ENCODE results near the gene MRM3. TPM values are rescaled to one million over a fixed set of nuclear protein-coding genes. Genes with fewer than 3 reads are reported as not detected.

Gene MRM3
- total and polyA plus RNA-seq, 2 of the 4 experiments (the other 2 are of a cell fraction) = 9.0 to 15.2 TPM

DNA sequence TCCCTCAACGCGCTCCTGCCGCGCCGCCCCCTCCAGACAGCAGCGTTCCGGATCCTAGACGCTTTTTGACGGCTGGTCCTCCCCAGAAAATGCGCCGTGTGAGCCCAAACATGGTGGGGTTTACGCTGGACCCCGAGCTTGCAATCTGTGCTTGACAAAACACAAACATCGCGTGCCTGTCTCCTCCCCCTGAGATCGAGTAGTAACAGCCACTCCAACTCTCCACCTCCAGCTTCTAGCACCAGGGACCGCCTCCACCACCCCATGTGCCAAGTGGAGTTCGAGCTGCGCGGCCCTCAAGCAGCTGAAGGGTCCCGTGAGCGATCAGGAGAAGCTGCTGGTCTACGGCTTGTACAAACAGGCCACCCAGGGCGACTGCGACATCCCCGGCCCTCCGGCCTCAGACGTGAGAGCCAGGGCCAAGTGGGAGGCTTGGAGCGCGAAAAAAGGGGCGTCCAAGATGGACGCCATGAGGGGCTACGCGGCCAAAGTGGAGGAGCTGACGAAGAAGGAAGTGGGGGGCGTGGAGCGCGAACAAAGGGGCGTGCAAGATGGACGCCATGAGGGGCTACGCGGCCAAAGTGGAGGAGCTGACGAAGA is 29.4 kb upstream of the MRM3 start:
- dilution Hi-C loops (cut with HindIII; ENCODE audit: low sequenced_read_pairs, unreplicated experiment) = no loop called here
- no TSS peak for BruUV-seq (replicated peaks)
- peak overlapping the region; percentile 81 for H3K4me2 ChIP-seq (ENCODE audit: low read depth, low read length)

More for the DNA sequence above, 29.4 kb upstream of the MRM3 start:
- peak overlapping the region; percentile 95 to 96 for H4K8ac ChIP-seq (ENCODE audit: low read depth in 2 of 2, low read length in 2 of 2)
- ChIA-PET CTCF (interaction anchor here (0.6 to 1.3 kb wide), 4 partner anchors 12 to 340 kb away, joined by 3 to 5 read pairs (median 4); partner anchors contain the start of gene TIMM22), POLR2A (ENCODE audit: unreplicated experiment) (no interaction called here)
- H3K9me3 ChIP-seq (ENCODE audit: control insufficient read depth, insufficient read depth, low read length) = no peaks in the 10 kb centered on the region
- peaks cover 23 to 38% of the 10 kb centered on the region in 2 experiments for H3K79me1 ChIP-seq (ENCODE audit: low read depth in 1 of 2, low read length in 2 of 2)
- H3K9me1 ChIP-seq (ENCODE audit: insufficient read depth, low read length) = peaks cover 17% of the 10 kb centered on the region
- peak overlapping the region; percentile 88 for H3K4me3 ChIP-seq (ENCODE audit: insufficient read depth, low read depth, low read length)
- peak overlapping the region; percentile 82 for H3K23ac ChIP-seq (ENCODE audit: low read depth, low read length)
- H3K4me1 ChIP-seq (ENCODE audit: control insufficient read depth, insufficient read depth, low read length) = peaks cover 10% of the 10 kb centered on the region
- H4K5ac ChIP-seq (ENCODE audit: low read depth, low read length) = peak overlapping the region; percentile 80
- H3K18ac ChIP-seq (ENCODE audit: low read depth, low read length) = peak overlapping the region; percentile 1; the same call in 1 of the 2 replicates
- peak overlapping the region; percentile 27 for H2AK5ac ChIP-seq (ENCODE audit: low read depth, low read length)
- intact Hi-C loops (cut with micrococcal nuclease) = no loop called here
- H3K27me3 ChIP-seq (ENCODE audit: control insufficient read depth, insufficient read depth, low read length) = no peaks in the 10 kb centered on the region
- ATAC-seq (ENCODE audit: low read depth) (peak; percentile 45), DNase-seq (peak; percentile 49)
- H2BK20ac ChIP-seq (ENCODE audit: low read depth, low read length) = no peak overlapping the region
- H3K36me3 ChIP-seq (ENCODE audit: control insufficient read depth, insufficient read depth, low read length) = peaks cover 13% of the 10 kb centered on the region
- peaks cover 4% of the 10 kb centered on the region; the same call in 1 of the 2 replicates for H4K20me1 ChIP-seq (ENCODE audit: insufficient read depth, low read length)
- H2BK5ac ChIP-seq (ENCODE audit: low read depth, low read length, poor library complexity, severe bottlenecking) = peak overlapping the region; percentile 33
- no peak for TF ChIP-seq ELK1 (IDR thresholded peaks at IDR 0.05; ENCODE audit: borderline replicate concordance, low read depth, low read length)
- no peak for TF ChIP-seq CEBPB (IDR thresholded peaks at IDR 0.05; ENCODE audit: low read depth, low read length)
- in situ Hi-C loops (cut with MboI; ENCODE audit: low sequenced_read_pairs) = no loop called here
- peak overlapping the region; percentile 4 for H2BK120ac ChIP-seq (ENCODE audit: low read depth, low read length)
- peak overlapping the region; percentile 57 for H3K27ac ChIP-seq (ENCODE audit: insufficient read depth, low read length)
- no peak overlapping the region for H3K56ac ChIP-seq (ENCODE audit: extremely low read depth, insufficient read depth, low read length)
- H3K14ac ChIP-seq (replicated peaks; ENCODE audit: low read depth, low read length) = peak overlapping the region; percentile 95
- 21% methylated on average over 20 of the region's 43 CpGs; no CpG with 5 or more reads in 1 of the 2 experiments for WGBS, 2 experiments (ENCODE audit: extremely low coverage in 2 of 2, insufficient read length in 1 of 2)
- H2AK9ac ChIP-seq (replicated peaks; ENCODE audit: low read depth, low read length, poor library complexity) = peak overlapping the region; percentile 98
- peak overlapping the region; percentile 91 for H3K4ac ChIP-seq (ENCODE audit: low read depth, low read length)
- no peak overlapping the region for H2BK15ac ChIP-seq (ENCODE audit: low read depth, low read length)
- H3K9ac ChIP-seq (ENCODE audit: low read depth, low read length) = peak overlapping the region; percentile 66
- H4K91ac ChIP-seq (ENCODE audit: insufficient read depth, low read depth, low read length) = peak overlapping the region; percentile 70
- H2AFZ ChIP-seq (replicated peaks; ENCODE audit: low read length, poor library complexity) = peak overlapping the region; percentile 99

Measured in IMR-90 (cell line).